Central memory CD4-positive, alpha-beta T cell (primary cell): ENCODE measurements around the gene ORC5.

Source experiments
- DNase-seq: peaks from one replicate; pipeline ENCODE4 v3.0.0; 2022

ORC5 gene

GRCh38 chr7:104124469-104124868 is 83.3 kb downstream of the ORC5 start:
- no peak for DNase-seq

DNA sequence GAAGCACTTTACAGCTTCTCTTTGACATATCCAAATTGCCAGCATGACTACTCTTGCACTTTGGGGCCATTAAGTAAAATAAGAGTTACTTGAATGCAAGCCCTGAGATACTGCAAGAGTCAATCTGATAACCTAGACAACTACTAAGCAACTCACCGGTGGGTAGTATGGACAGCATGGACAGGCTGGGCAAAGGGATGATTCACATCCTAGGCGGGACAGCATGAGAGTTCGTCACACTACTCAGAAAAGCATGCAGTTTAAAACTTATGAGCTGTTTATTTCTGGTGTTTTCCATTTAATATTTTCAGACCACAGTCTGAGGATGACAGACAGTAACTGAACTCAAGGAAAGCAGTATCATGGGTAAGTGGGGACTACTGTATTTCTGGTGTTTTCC is 84.0 kb downstream of the ORC5 start:
- no peak for DNase-seq

DNA sequence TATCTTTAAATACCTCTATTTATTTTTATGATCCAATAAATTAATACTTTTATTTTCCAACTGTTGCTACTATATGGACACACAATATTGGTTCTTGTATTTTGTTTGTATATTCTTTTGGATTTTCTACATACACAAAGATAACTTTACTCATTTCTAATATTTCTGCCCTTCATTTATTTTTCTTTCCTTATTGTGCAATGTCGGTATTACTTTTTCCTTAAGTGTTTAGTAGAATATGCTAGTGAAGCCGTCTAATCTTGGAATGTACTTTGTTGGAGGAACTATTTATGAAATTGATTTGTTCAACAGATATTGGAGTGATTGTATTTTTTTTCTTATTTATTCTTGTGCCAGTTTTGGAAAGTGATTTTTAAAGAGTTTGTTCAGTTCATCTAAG is 94.0 kb downstream of the ORC5 start:
- no peak for DNase-seq

DNA sequence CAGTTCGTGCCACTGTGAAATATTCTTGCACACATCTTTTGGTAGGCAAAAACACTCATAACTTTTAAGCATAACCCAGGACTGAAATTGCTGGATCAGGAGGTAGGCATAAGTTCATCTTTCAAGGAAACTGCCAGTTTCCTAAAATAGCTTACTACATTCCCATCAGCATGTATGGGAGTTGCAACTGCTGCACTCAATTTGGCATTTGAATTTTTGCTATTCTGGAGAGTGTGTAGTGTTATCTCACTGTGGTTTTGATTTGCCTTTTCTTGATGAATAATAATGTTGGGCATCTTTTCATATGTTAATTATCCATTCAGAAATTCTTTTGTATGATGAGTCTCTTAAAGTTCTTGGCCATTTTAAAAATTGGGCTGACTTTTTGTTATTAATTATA is 95.2 kb downstream of the ORC5 start:
- no peak for DNase-seq

- DNase-seq: no peak
Measured at GRCh38 chr7:104111271-104111670, 96.5 kb downstream of the ORC5 start.

- no peak for DNase-seq
Measured at GRCh38 chr7:104106108-104106905, 101.5 kb downstream of the ORC5 start.

GRCh38 chr7:104098890-104099289 is 108.9 kb downstream of the ORC5 start:
- no peak for DNase-seq

DNA sequence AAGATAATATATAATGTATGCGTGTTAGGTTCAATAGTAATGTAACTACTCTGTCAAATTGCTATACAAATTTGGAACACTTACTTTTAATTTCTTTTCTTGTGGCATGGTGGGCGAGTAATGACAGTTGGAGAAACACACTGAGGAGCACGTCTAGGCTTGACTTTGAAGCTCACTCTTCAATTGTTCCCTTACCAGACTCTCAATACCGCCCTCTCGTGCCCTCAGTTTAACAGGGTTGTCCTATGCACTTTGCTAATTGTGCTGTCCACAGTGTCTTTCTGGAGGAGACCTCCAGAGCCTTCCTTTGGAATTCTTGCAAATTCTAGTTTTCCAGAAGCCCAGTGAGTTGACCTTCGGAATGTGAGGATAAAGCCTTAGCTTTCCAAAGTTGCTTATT is 111.1 kb downstream of the ORC5 start:
- no peak for DNase-seq

GRCh38 chr7:104093127-104093526 is 114.7 kb downstream of the ORC5 start:
- DNase-seq: no peak

GRCh38 chr7:104091242-104091641 is 116.6 kb downstream of the ORC5 start:
- DNase-seq: no peak

GRCh38 chr7:104089612-104090011 is 118.2 kb downstream of the ORC5 start:
- no peak for DNase-seq

DNA sequence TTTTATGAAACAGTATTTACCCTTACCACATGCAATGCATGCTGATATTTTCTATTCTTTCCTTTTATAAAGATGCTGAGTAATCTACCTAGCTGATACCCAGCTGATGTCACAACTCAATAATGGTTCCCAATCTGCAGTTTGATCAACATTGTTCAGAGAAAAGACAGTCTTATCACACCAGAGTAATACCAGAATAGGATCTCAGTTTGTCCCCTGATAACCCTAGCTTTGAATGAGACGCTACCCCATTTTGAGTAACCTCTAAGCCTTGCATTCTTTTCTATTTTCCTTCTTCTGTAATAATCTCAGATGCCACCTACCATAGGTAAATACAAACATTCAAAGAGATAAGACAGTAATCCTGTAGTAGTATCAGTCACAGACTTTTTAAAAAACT is 118.8 kb downstream of the ORC5 start:
- DNase-seq: no peak
